ENCODE data around the gene ITPA.

Gene ITPA

GRCh38 chr20:3251806-3252205 is 42.5 kb downstream of the ITPA start:
- 99% methylated on average over 7 of the region's 8 CpGs for WGBS (ENCODE audit: insufficient coverage)
- Histone ChIP-seq H3K36me3 (ENCODE audit: control insufficient read depth in 4 of 4, insufficient read depth in 4 of 4, low read length in 3 of 4) (peaks cover 12 to 58% (median 31%) of the 10 kb centered on the region in 4 experiments), H3K4me3 (ENCODE audit: control insufficient read depth in 1 of 7, extremely low read depth in 1 of 7, insufficient read depth in 4 of 7, low read depth in 2 of 7, low read length in 6 of 7) (no peak overlapping the region), H3K9me3 (ENCODE audit: control extremely low read depth in 1 of 5, control insufficient read depth in 4 of 5, insufficient read depth in 2 of 5, low read depth in 1 of 5, low read length in 4 of 5) (no peaks in the 10 kb centered on the region), H3K27me3 (replicated peaks in 2 of 5; ENCODE audit: control insufficient read depth in 4 of 5, insufficient read depth in 5 of 5, low read length in 4 of 5) (peaks cover 9 to 36% (median 13%) of the 10 kb centered on the region in 5 experiments), H3K4me1 (ENCODE audit: control extremely low read depth in 1 of 4, control insufficient read depth in 4 of 4, insufficient read depth in 4 of 4, low read length in 3 of 4) (peaks cover 0 to 11% (median 9%) of the 10 kb centered on the region in 4 experiments), H3K27ac (ENCODE audit: insufficient read depth in 1 of 2, low read depth in 1 of 2, low read length in 2 of 2, poor library complexity in 1 of 2, severe bottlenecking in 2 of 2) (no peak overlapping the region)
- ChIA-PET POLR2A (interaction anchor here (0.7 kb wide), 1 partner anchor 375 kb away, joined by 4 read pairs; no protein-coding TSS in a partner anchor), CTCF (interaction anchor here (1.0 to 1.7 kb wide), 4 partner anchors 11 to 37 kb away, joined by 3 to 7 read pairs (median 5); no protein-coding TSS in a partner anchor)
- no peak for DNase-seq

GRCh38 chr20:3255728-3256127 is 46.4 kb downstream of the ITPA start:
- CTCF ChIA-PET = interaction anchor here (1.5 kb wide), 1 partner anchor 21 kb away, joined by 3 read pairs; no protein-coding TSS in a partner anchor
- peaks cover 15 to 67% (median 38%) of the 10 kb centered on the region in 4 experiments for H3K36me3 ChIP-seq (ENCODE audit: control insufficient read depth in 4 of 4, insufficient read depth in 4 of 4, low read length in 3 of 4)
- no peak overlapping the region for H3K27ac ChIP-seq (ENCODE audit: insufficient read depth in 1 of 2, low read depth in 1 of 2, low read length in 2 of 2, poor library complexity in 1 of 2, severe bottlenecking in 2 of 2)
- no peak overlapping the region for H3K4me3 ChIP-seq (ENCODE audit: control insufficient read depth in 1 of 7, extremely low read depth in 1 of 7, insufficient read depth in 4 of 7, low read depth in 2 of 7, low read length in 6 of 7)
- 95% methylated on average over 4 of the region's 5 CpGs for WGBS (ENCODE audit: insufficient coverage)
- POLR2A ChIA-PET = no interaction called here
- DNase-seq = no peak
- H3K27me3 ChIP-seq (replicated peaks in 2 of 5; ENCODE audit: control insufficient read depth in 4 of 5, insufficient read depth in 5 of 5, low read length in 4 of 5) = peaks cover 0 to 5% (median 0%) of the 10 kb centered on the region in 5 experiments
- H3K4me1 ChIP-seq (ENCODE audit: control extremely low read depth in 1 of 4, control insufficient read depth in 4 of 4, insufficient read depth in 4 of 4, low read length in 3 of 4) = no peaks in the 10 kb centered on the region
- no peaks in the 10 kb centered on the region for H3K9me3 ChIP-seq (ENCODE audit: control extremely low read depth in 1 of 5, control insufficient read depth in 4 of 5, insufficient read depth in 2 of 5, low read depth in 1 of 5, low read length in 4 of 5)

- Histone ChIP-seq H3K4me1 (ENCODE audit: control extremely low read depth in 1 of 4, control insufficient read depth in 4 of 4, insufficient read depth in 4 of 4, low read length in 3 of 4) (no peaks in the 10 kb centered on the region), H3K36me3 (ENCODE audit: control insufficient read depth in 4 of 4, insufficient read depth in 4 of 4, low read length in 3 of 4) (peaks cover 12 to 57% (median 27%) of the 10 kb centered on the region in 4 experiments), H3K9me3 (ENCODE audit: control extremely low read depth in 1 of 5, control insufficient read depth in 4 of 5, insufficient read depth in 2 of 5, low read depth in 1 of 5, low read length in 4 of 5) (no peaks in the 10 kb centered on the region), H3K27ac (ENCODE audit: insufficient read depth in 1 of 2, low read depth in 1 of 2, low read length in 2 of 2, poor library complexity in 1 of 2, severe bottlenecking in 2 of 2) (no peak overlapping the region), H3K4me3 (ENCODE audit: control insufficient read depth in 1 of 7, extremely low read depth in 1 of 7, insufficient read depth in 4 of 7, low read depth in 2 of 7, low read length in 6 of 7) (no peak overlapping the region), H3K27me3 (replicated peaks in 2 of 5; ENCODE audit: control insufficient read depth in 4 of 5, insufficient read depth in 5 of 5, low read length in 4 of 5) (no peaks in the 10 kb centered on the region)
- DNase-seq = no peak
- ChIA-PET CTCF (interaction anchor here (0.9 to 1.7 kb wide), 2 partner anchors 9 to 17 kb away, joined by 3 to 4 read pairs; no protein-coding TSS in a partner anchor), POLR2A (no interaction called here)
- 100% methylated on average over 4 of the region's 5 CpGs for WGBS (ENCODE audit: insufficient coverage)
These were observed 49.1 kb downstream of the ITPA start for GRCh38 chr20:3258429-3258828.

GRCh38 chr20:3262566-3262965 is 53.3 kb downstream of the ITPA start:
- H3K36me3 ChIP-seq (ENCODE audit: control insufficient read depth in 4 of 4, insufficient read depth in 4 of 4, low read length in 3 of 4) = peaks cover 6 to 34% (median 9%) of the 10 kb centered on the region in 4 experiments
- no peaks in the 10 kb centered on the region for H3K9me3 ChIP-seq (ENCODE audit: control extremely low read depth in 1 of 5, control insufficient read depth in 4 of 5, insufficient read depth in 2 of 5, low read depth in 1 of 5, low read length in 4 of 5)
- H3K27ac ChIP-seq (ENCODE audit: insufficient read depth in 1 of 2, low read depth in 1 of 2, low read length in 2 of 2, poor library complexity in 1 of 2, severe bottlenecking in 2 of 2) = no peak overlapping the region
- no peaks in the 10 kb centered on the region for H3K4me1 ChIP-seq (ENCODE audit: control extremely low read depth in 1 of 4, control insufficient read depth in 4 of 4, insufficient read depth in 4 of 4, low read length in 3 of 4)
- ChIA-PET CTCF (interaction anchor here (1.3 to 2.7 kb wide), 3 partner anchors 11 to 17 kb away, joined by 3 to 7 read pairs (median 4); no protein-coding TSS in a partner anchor), POLR2A (no interaction called here)
- no peak overlapping the region for H3K4me3 ChIP-seq (ENCODE audit: control insufficient read depth in 1 of 7, extremely low read depth in 1 of 7, insufficient read depth in 4 of 7, low read depth in 2 of 7, low read length in 6 of 7)
- DNase-seq = no peak
- H3K27me3 ChIP-seq (replicated peaks in 2 of 5; ENCODE audit: control insufficient read depth in 4 of 5, insufficient read depth in 5 of 5, low read length in 4 of 5) = no peaks in the 10 kb centered on the region

GRCh38 chr20:3270051-3270450 is 60.8 kb downstream of the ITPA start:
- ChIA-PET CTCF (no interaction called here), POLR2A (no interaction called here)
- no peak for DNase-seq
- Histone ChIP-seq H3K27ac (ENCODE audit: insufficient read depth in 1 of 2, low read depth in 1 of 2, low read length in 2 of 2, poor library complexity in 1 of 2, severe bottlenecking in 2 of 2) (no peak overlapping the region), H3K9me3 (ENCODE audit: control extremely low read depth in 1 of 5, control insufficient read depth in 4 of 5, insufficient read depth in 2 of 5, low read depth in 1 of 5, low read length in 4 of 5) (no peaks in the 10 kb centered on the region), H3K4me3 (ENCODE audit: control insufficient read depth in 1 of 7, extremely low read depth in 1 of 7, insufficient read depth in 4 of 7, low read depth in 2 of 7, low read length in 6 of 7) (no peak overlapping the region), H3K4me1 (ENCODE audit: control extremely low read depth in 1 of 4, control insufficient read depth in 4 of 4, insufficient read depth in 4 of 4, low read length in 3 of 4) (no peaks in the 10 kb centered on the region), H3K36me3 (ENCODE audit: control insufficient read depth in 4 of 4, insufficient read depth in 4 of 4, low read length in 3 of 4) (peaks cover 4 to 24% (median 8%) of the 10 kb centered on the region in 4 experiments), H3K27me3 (replicated peaks in 2 of 5; ENCODE audit: control insufficient read depth in 4 of 5, insufficient read depth in 5 of 5, low read length in 4 of 5) (no peaks in the 10 kb centered on the region)
- WGBS (ENCODE audit: insufficient coverage) = no CpG with 5 or more reads among the region's 4 CpGs

GRCh38 chr20:3273371-3273770 is 64.1 kb downstream of the ITPA start:
- no peaks in the 10 kb centered on the region for H3K27me3 ChIP-seq (replicated peaks in 2 of 5; ENCODE audit: control insufficient read depth in 4 of 5, insufficient read depth in 5 of 5, low read length in 4 of 5)
- H3K36me3 ChIP-seq (ENCODE audit: control insufficient read depth in 4 of 4, insufficient read depth in 4 of 4, low read length in 3 of 4) = peaks cover 8 to 46% (median 15%) of the 10 kb centered on the region in 4 experiments
- no peaks in the 10 kb centered on the region for H3K9me3 ChIP-seq (ENCODE audit: control extremely low read depth in 1 of 5, control insufficient read depth in 4 of 5, insufficient read depth in 2 of 5, low read depth in 1 of 5, low read length in 4 of 5)
- ChIA-PET POLR2A (no interaction called here), CTCF (interaction anchor here (0.9 to 1.3 kb wide), 3 partner anchors 8 to 55 kb away, joined by 4 to 6 read pairs (median 4); no protein-coding TSS in a partner anchor)
- no peak overlapping the region for H3K4me3 ChIP-seq (ENCODE audit: control insufficient read depth in 1 of 7, extremely low read depth in 1 of 7, insufficient read depth in 4 of 7, low read depth in 2 of 7, low read length in 6 of 7)
- 100% methylated on average over 3 of the region's 4 CpGs for WGBS (ENCODE audit: insufficient coverage)
- DNase-seq = no peak
- no peaks in the 10 kb centered on the region for H3K4me1 ChIP-seq (ENCODE audit: control extremely low read depth in 1 of 4, control insufficient read depth in 4 of 4, insufficient read depth in 4 of 4, low read length in 3 of 4)
- H3K27ac ChIP-seq (ENCODE audit: insufficient read depth in 1 of 2, low read depth in 1 of 2, low read length in 2 of 2, poor library complexity in 1 of 2, severe bottlenecking in 2 of 2) = no peak overlapping the region

All from common myeloid progenitor, CD34-positive (primary cell).